Endothelial cell of umbilical vein (primary cell): ENCODE results near the gene CCR8.

Experiments used
- CTCF ChIP-seq, 2 donors: IDR thresholded peaks; 1 replicate in 1 of 2; 2 replicates in 1 of 2; pipeline ENCODE4 v1.5.1; 2011; ENCODE audit warnings: low read length in 2 of 2, mild to moderate bottlenecking in 2 of 2, moderate library complexity in 2 of 2, control low read depth in 1 of 2, inconsistent platforms in 1 of 2, low read depth in 1 of 2; ENCODE audit not compliant: insufficient read depth in 1 of 2; ENCODE audit errors: extremely low read depth in 1 of 2
- EZH2 ChIP-seq: IDR thresholded peaks from 2 replicates; pipeline ENCODE4 v1.6.1; 2012; ENCODE audit warnings: borderline replicate concordance, low read depth, mild to moderate bottlenecking, moderate library complexity, low read length, inconsistent platforms; ENCODE audit not compliant: severe bottlenecking
- FOS ChIP-seq: IDR thresholded peaks from 2 replicates; pipeline ENCODE4 v1.6.1; 2011; ENCODE audit warnings: mild to moderate bottlenecking, low read length, moderate library complexity, borderline replicate concordance; ENCODE audit not compliant: insufficient read depth
- GATA2 ChIP-seq: IDR thresholded peaks from 2 replicates; pipeline ENCODE4 v1.7.0; 2011; ENCODE audit warnings: low read depth, mild to moderate bottlenecking, moderate library complexity, mixed read lengths, low read length; ENCODE audit not compliant: insufficient read length, insufficient read depth
- JUN ChIP-seq: IDR thresholded peaks from 2 replicates; pipeline ENCODE4 v1.6.1; 2011; ENCODE audit warnings: borderline replicate concordance, low read depth; ENCODE audit not compliant: insufficient read length, insufficient read depth
- MAX ChIP-seq: IDR thresholded peaks from 2 replicates; pipeline ENCODE4 v1.6.1; 2011; ENCODE audit not compliant: insufficient read depth, insufficient read length
- MYC ChIP-seq: IDR thresholded peaks from one replicate; pipeline ENCODE4 v1.6.1; 2011; ENCODE audit warnings: mild to moderate bottlenecking, low read depth, low read length
- POLR2A ChIP-seq: IDR thresholded peaks from 2 replicates; pipeline ENCODE4 v1.6.1; 2012; ENCODE audit warnings: low read depth, mild to moderate bottlenecking, control low read depth, low read length

GRCh38 chr3:39315420-39315819, 14.1 kb upstream of the CCR8 start:
- TF ChIP-seq CTCF (IDR thresholded peaks at IDR 0.05; ENCODE audit: extremely low read depth in 1 of 2, insufficient read depth in 1 of 2, low read depth in 1 of 2, low read length in 2 of 2) = no peak
- no peak for TF ChIP-seq POLR2A
- TF ChIP-seq JUN = no peak
- no peak for TF ChIP-seq GATA2
- no peak for TF ChIP-seq MYC
- no peak for TF ChIP-seq MAX
- TF ChIP-seq FOS = no peak
- TF ChIP-seq EZH2 = no peak
